ENCODE results near the gene RNF224.

Gene RNF224

DNA sequence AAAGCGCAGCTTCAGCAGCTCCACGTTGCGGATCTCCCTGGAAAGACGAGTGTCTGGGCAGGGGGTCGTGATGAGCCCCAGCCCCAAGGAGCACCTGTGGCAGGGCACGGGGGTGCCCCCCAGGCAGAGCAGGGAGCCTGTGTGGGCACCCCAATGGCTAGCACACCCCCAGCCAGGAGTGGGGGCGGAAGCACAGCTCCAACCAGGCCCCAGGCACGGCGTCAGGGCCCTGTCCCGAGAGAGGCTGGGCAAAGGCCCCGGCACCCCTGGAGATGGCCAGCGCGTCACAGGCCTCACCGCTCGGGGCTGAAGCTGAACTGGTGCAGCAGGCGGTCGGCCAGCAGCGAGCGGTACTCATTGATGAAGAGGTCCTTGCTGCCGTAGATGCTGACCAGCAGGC lies 46.8 kb upstream of the RNF224 start:
- TF ChIP-seq, protein P1, sequence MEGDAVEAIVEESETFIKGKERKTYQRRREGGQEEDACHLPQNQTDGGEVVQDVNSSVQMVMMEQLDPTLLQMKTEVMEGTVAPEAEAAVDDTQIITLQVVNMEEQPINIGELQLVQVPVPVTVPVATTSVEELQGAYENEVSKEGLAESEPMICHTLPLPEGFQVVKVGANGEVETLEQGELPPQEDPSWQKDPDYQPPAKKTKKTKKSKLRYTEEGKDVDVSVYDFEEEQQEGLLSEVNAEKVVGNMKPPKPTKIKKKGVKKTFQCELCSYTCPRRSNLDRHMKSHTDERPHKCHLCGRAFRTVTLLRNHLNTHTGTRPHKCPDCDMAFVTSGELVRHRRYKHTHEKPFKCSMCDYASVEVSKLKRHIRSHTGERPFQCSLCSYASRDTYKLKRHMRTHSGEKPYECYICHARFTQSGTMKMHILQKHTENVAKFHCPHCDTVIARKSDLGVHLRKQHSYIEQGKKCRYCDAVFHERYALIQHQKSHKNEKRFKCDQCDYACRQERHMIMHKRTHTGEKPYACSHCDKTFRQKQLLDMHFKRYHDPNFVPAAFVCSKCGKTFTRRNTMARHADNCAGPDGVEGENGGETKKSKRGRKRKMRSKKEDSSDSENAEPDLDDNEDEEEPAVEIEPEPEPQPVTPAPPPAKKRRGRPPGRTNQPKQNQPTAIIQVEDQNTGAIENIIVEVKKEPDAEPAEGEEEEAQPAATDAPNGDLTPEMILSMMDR (IDR thresholded peaks at IDR 0.05) = no peak
- H3K79me2 ChIP-seq = no peaks in the 10 kb centered on the region
- no peak overlapping the region for H3K4me3 ChIP-seq (ENCODE audit: low read depth, low read length)
- H3K36me3 ChIP-seq (ENCODE audit: control insufficient read depth, insufficient read depth, low read length) = no peaks in the 10 kb centered on the region
- no peak overlapping the region for H3K4me2 ChIP-seq (ENCODE audit: low read length)
- no peak overlapping the region for H2AFZ ChIP-seq
- H3K9ac ChIP-seq = no peak overlapping the region
- H3K27ac ChIP-seq = no peak overlapping the region
- no peaks in the 10 kb centered on the region for H3K9me3 ChIP-seq (ENCODE audit: control insufficient read depth, low read length)
- H3K4me1 ChIP-seq = no peaks in the 10 kb centered on the region
- H3K27me3 ChIP-seq (ENCODE audit: control insufficient read depth, insufficient read depth, low read length) = no peaks in the 10 kb centered on the region

DNA sequence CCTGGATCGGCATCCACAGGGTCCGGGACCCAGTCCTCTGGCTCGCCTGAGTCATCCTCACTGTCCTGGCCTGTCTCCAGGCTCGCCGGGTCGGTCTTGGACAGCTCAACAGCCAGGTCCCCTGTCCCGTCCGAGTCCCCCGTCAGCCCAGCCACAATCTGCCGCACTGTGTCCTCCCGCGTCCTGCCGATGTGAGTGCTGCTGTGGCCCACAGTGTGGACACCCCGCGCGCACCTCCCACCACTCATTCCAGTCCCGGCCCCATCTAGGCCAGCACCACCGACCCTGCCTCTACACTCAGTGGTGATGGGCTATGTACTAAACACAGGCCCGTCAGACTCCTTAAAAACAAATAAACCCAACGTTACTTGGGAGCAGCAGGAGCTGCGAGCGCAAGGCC lies 45.6 kb upstream of the RNF224 start:
- Histone ChIP-seq H3K4me1 (no peaks in the 10 kb centered on the region), H3K9ac (no peak overlapping the region), H3K4me3 (ENCODE audit: low read depth, low read length) (no peak overlapping the region), H3K4me2 (ENCODE audit: low read length) (no peak overlapping the region), H3K27me3 (ENCODE audit: control insufficient read depth, insufficient read depth, low read length) (no peaks in the 10 kb centered on the region), H3K27ac (no peak overlapping the region), H3K36me3 (ENCODE audit: control insufficient read depth, insufficient read depth, low read length) (no peaks in the 10 kb centered on the region), H3K9me3 (ENCODE audit: control insufficient read depth, low read length) (no peaks in the 10 kb centered on the region), H2AFZ (no peak overlapping the region), H3K79me2 (no peaks in the 10 kb centered on the region)
- TF ChIP-seq, protein P1 (IDR thresholded peaks at IDR 0.05) = no peak

DNA sequence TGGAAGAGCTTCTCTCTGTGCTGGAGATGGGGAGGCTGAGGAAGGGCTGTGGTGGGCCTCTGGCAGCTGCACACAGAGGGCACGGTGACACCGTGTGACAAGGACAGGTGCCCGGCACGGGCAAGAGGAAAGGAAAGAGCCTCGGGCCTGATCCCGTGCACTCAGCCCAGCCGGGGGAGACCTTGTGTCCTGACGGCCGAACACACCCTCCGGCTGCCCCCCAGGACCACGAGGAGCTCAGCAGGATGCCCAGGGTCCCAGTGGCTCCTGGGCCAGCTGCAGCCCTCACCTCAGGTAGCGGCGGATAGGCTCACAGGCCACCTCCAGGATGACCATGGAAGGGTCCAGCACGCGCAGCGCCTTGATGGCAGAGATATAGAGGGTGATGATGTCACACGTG lies 44.5 kb upstream of the RNF224 start:
- TF ChIP-seq, protein P1 (IDR thresholded peaks at IDR 0.05) = no peak
- no peak overlapping the region for H3K4me3 ChIP-seq (ENCODE audit: low read depth, low read length)
- no peaks in the 10 kb centered on the region for H3K27me3 ChIP-seq (ENCODE audit: control insufficient read depth, insufficient read depth, low read length)
- H2AFZ ChIP-seq = no peak overlapping the region
- H3K4me2 ChIP-seq (ENCODE audit: low read length) = no peak overlapping the region
- H3K9ac ChIP-seq = no peak overlapping the region
- H3K27ac ChIP-seq = no peak overlapping the region
- H3K9me3 ChIP-seq (ENCODE audit: control insufficient read depth, low read length) = no peaks in the 10 kb centered on the region
- peaks cover 2% of the 10 kb centered on the region for H3K4me1 ChIP-seq
- H3K79me2 ChIP-seq = peaks cover 4% of the 10 kb centered on the region
- no peaks in the 10 kb centered on the region for H3K36me3 ChIP-seq (ENCODE audit: control insufficient read depth, insufficient read depth, low read length)

DNA sequence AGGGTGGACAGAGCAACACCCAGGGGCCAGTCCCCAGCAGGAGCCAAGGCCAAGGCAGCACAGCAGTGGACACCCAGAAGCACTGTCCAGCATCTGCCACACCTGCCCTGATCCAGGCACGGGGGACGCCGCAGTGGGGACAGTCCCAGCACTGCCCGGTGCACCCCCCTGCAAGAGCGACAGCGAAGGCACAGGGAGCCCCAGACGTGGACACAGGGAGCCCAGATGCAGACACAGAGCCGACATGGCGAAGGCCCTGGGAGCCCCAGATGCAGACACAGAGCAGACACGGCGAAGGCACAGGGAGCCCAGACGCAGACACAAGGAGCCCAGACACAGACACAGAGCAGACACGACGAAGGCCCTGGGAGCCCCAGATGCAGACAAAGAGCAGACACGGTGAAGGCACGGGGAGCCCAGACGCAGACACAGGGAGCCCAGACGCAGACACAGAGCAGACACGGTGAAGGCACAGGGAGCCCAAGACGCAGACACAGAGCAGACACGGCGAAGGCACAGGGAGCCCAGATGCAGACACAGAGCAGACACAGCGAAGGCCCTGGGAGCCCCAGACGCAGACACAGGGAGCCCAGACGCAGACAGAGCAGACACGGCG lies 43.2 kb upstream of the RNF224 start:
- H3K4me1 ChIP-seq = peaks cover 2% of the 10 kb centered on the region
- H3K79me2 ChIP-seq = peaks cover 4% of the 10 kb centered on the region
- TF ChIP-seq, protein P1 (IDR thresholded peaks at IDR 0.05) = no peak
- no peaks in the 10 kb centered on the region for H3K27me3 ChIP-seq (ENCODE audit: control insufficient read depth, insufficient read depth, low read length)
- H3K4me2 ChIP-seq (ENCODE audit: low read length) = no peak overlapping the region
- H3K4me3 ChIP-seq (ENCODE audit: low read depth, low read length) = no peak overlapping the region
- H3K9me3 ChIP-seq (ENCODE audit: control insufficient read depth, low read length) = no peaks in the 10 kb centered on the region
- no peak overlapping the region for H3K9ac ChIP-seq
- H3K36me3 ChIP-seq (ENCODE audit: control insufficient read depth, insufficient read depth, low read length) = no peaks in the 10 kb centered on the region
- H3K27ac ChIP-seq = no peak overlapping the region
- no peak overlapping the region for H2AFZ ChIP-seq
